ENCODE measurements around the gene ABCB10.

The ABCB10 gene

DNA sequence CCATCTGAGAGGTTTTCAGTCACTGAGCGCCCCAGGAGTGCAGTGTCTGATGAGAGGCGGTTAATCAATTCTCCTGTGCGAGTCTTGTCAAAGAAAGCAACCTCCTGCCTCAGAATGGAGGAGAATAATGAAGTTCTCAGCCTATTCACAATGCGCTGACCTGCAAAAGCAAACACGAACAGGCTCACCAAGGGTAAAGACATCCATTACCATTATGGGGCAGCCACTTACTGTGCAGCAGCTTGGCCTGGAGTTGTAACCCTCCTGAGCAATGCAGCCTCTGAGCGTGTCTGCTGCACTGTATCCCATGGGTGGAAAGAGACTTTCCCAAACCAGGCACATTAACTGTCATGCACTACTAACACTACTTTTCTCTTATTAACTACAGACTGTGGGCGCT is 11.0 kb downstream of the ABCB10 start:
- no peak overlapping the region for H3K4me3 ChIP-seq (ENCODE audit: low read depth, low read length)
- TF ChIP-seq CTCF (IDR thresholded peaks at IDR 0.05; ENCODE audit: borderline replicate concordance, insufficient read depth, low read depth, low read length): no peak

DNA sequence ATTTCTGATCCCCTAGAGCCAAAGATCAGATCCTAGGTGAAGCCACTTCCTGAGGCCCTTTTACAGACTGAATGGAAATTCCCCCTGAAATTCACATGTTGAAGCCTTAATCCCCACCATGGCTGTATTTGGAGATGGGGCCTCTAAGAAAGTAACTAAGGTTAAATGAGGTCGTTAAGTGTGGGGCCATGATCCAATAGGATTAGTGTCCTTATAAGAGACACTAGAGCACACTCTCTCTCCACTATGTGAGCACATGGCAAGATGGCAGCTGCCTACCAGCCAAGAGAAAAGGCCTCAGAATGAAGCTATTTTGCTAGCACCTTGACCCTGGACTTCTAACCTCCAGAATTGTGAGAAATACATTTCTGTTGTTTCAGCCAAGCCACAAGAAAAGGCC is 13.9 kb downstream of the ABCB10 start:
- no peak for TF ChIP-seq CTCF (IDR thresholded peaks at IDR 0.05; ENCODE audit: borderline replicate concordance, insufficient read depth, low read depth, low read length)
- no peak overlapping the region for H3K4me3 ChIP-seq (ENCODE audit: low read depth, low read length)

- H3K4me3 ChIP-seq (ENCODE audit: low read depth, low read length): no peak overlapping the region
- TF ChIP-seq CTCF (IDR thresholded peaks at IDR 0.05; ENCODE audit: borderline replicate concordance, insufficient read depth, low read depth, low read length): no peak
These were observed 18.5 kb downstream of the ABCB10 start for GRCh38 chr1:229539863-229540506.

- TF ChIP-seq CTCF (IDR thresholded peaks at IDR 0.05; ENCODE audit: borderline replicate concordance, insufficient read depth, low read depth, low read length): no peak
- H3K4me3 ChIP-seq (ENCODE audit: low read depth, low read length): no peak overlapping the region
These were observed 19.6 kb downstream of the ABCB10 start for GRCh38 chr1:229538945-229539344.

DNA sequence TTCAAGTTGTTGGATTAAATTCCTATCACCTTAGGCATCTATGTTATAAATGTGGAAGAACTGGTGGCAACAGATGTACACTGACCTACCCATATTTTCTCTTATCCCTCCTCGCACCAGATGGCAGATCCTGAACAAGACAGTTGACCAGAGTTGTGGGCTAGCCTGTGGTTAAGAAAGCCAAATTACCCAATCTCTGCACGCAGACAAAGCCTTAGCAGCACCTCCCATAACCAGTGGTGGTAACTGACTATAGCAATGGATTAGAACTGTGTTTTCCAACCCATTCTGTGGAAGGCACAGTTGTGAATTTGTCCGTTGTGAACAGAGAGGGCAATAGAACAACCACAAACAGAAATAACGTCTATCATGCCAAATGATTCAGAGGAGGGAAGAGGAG is 20.6 kb downstream of the ABCB10 start:
- H3K4me3 ChIP-seq (ENCODE audit: low read depth, low read length): no peak overlapping the region
- TF ChIP-seq CTCF (IDR thresholded peaks at IDR 0.05; ENCODE audit: borderline replicate concordance, insufficient read depth, low read depth, low read length): no peak

- no peak for TF ChIP-seq CTCF (IDR thresholded peaks at IDR 0.05; ENCODE audit: borderline replicate concordance, insufficient read depth, low read depth, low read length)
- H3K4me3 ChIP-seq (ENCODE audit: low read depth, low read length): no peak overlapping the region
These were observed 21.5 kb downstream of the ABCB10 start for GRCh38 chr1:229536982-229537381.

- TF ChIP-seq CTCF (IDR thresholded peaks at IDR 0.05; ENCODE audit: borderline replicate concordance, insufficient read depth, low read depth, low read length): no peak
- H3K4me3 ChIP-seq (ENCODE audit: low read depth, low read length): no peak overlapping the region
These were observed 23.3 kb downstream of the ABCB10 start for GRCh38 chr1:229535230-229535629.
